Stimulated activated naive CD8-positive, alpha-beta T cell treated with anti-CD3 and anti-CD28 coated beads, Interleukin-15, Interleukin-2, amounts not matched to agents 100 ng/mL and 50 ng/mL, for 24 hours (primary cell): ENCODE data around the gene CILP2.
A peak's percentile ranks its signal among the peaks of the same experiment; 100 is the strongest.

Experiments
- H3K27ac Mint-ChIP-seq: one replicate; pipeline ENCODE4 v1.8.0; 2021; ENCODE audit warnings: mild to moderate bottlenecking, mixed read lengths
- H3K27me3 Mint-ChIP-seq: one replicate; pipeline ENCODE4 v1.8.0; 2021; ENCODE audit warnings: mixed read lengths
- H3K36me3 Mint-ChIP-seq: one replicate; pipeline ENCODE4 v1.8.0; 2021; ENCODE audit warnings: low read depth, mixed read lengths
- H3K4me1 Mint-ChIP-seq: one replicate; pipeline ENCODE4 v1.8.0; 2021; ENCODE audit warnings: low read depth, mixed read lengths
- H3K4me3 Mint-ChIP-seq: one replicate; pipeline ENCODE4 v1.8.0; 2021; ENCODE audit warnings: mild to moderate bottlenecking, mixed read lengths
- H3K9me3 Mint-ChIP-seq: one replicate; pipeline ENCODE4 v1.8.0; 2021; ENCODE audit warnings: mixed read lengths

Gene CILP2

DNA sequence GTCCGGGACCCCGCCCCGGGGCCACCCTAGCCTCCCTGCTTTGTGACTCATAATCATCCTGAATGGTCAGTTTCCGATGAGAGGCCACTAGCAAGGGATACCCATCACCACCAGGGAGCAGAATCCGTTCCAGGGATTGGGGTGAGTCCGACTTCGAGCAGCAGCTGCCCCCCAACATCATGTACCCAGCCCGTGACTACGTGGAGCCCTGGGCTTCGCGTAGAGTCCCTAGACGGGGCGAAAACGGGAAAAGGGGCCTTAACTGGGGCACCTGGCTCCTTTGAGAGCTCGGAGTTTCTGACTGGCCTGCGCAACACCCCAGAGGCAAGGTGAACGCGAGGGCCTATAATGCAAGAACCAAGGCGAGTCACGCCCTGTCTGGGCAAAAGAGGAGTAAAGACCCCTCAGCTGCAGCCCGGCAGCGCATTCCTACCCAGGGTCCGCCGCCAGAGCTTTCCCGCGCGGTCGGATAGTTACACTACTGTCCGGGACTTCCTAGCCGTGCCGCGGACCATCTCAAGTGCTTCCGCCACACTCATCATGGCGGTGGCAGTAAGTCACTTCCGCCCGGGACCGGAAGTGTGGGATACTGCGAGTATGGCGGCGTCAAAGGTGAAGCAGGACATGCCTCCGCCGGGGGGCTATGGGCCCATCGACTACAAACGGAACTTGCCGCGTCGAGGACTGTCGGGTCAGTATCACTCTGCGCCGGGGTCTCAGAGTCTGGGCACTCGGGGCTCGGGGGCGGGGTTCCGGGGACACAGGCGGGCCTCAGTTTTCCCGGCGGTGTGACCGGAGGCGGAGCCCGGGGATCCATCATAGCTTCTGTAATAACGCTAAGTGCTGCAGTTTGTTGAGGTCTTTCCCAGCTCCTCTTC lies 22.2 kb upstream of the CILP2 start, which contains the start of gene NDUFA13:
Gene NDUFA13, plus strand, starts transcription at position 584 of the 878 bp plus-strand sequence. Its CDS starts 14 bp downstream, at position 598.
- no peaks in the 10 kb centered on the region for H3K27me3 Mint-ChIP-seq
- H3K4me1 Mint-ChIP-seq: peaks cover 28% of the 10 kb centered on the region
- no peaks in the 10 kb centered on the region for H3K9me3 Mint-ChIP-seq
- H3K27ac Mint-ChIP-seq: peak within 1 kb of the TSS; percentile 90
- H3K36me3 Mint-ChIP-seq: peaks cover 19% of the 10 kb centered on the region
- peak within 1 kb of the TSS; percentile 96 for H3K4me3 Mint-ChIP-seq

DNA sequence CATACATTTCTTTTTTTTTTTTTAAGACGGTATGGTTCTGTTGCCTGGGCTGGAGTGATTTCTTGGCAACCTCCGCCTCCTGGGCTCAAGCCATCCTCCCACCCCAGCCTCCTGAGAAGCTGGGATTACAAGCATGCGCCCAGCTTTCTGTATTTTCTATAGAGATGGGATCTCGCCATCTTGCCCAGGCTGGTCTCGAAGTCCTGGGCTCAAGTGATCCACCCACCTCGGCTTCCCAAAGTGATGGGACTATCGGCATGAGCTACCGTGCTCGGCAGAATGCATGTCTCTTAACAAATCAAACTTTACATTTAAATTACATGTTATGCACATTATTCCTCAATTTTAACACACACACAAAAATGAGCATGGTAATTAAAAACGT lies 20.8 kb upstream of the CILP2 start:
- H3K36me3 Mint-ChIP-seq: peaks cover 22% of the 10 kb centered on the region
- peak overlapping the region; percentile 96 for H3K4me3 Mint-ChIP-seq
- H3K27ac Mint-ChIP-seq: peak overlapping the region; percentile 90
- H3K27me3 Mint-ChIP-seq: no peaks in the 10 kb centered on the region
- no peaks in the 10 kb centered on the region for H3K9me3 Mint-ChIP-seq
- H3K4me1 Mint-ChIP-seq: peaks cover 35% of the 10 kb centered on the region

DNA sequence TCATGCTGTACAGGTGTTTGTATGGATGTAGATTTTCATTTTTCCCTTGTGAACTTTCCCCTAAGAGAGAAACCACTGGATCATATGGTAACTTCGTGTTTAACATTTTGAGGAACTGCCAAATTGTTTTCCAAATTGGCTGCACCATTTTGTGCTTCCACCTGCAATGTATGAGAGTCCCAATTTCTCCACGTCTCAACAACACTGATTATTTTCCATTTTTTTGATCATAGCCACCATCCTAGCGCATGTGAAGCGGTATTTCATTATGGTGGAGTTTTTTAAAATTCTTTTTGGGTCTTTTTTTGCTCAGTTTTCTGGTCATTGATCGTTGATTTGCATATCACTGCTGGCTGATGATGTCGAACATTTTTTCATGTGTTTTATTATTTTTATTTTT lies 17.1 kb upstream of the CILP2 start:
- peaks cover 32% of the 10 kb centered on the region for H3K36me3 Mint-ChIP-seq
- peaks cover 40% of the 10 kb centered on the region for H3K4me1 Mint-ChIP-seq
- no peak overlapping the region for H3K4me3 Mint-ChIP-seq
- no peak overlapping the region for H3K27ac Mint-ChIP-seq
- no peaks in the 10 kb centered on the region for H3K9me3 Mint-ChIP-seq
- no peaks in the 10 kb centered on the region for H3K27me3 Mint-ChIP-seq

DNA sequence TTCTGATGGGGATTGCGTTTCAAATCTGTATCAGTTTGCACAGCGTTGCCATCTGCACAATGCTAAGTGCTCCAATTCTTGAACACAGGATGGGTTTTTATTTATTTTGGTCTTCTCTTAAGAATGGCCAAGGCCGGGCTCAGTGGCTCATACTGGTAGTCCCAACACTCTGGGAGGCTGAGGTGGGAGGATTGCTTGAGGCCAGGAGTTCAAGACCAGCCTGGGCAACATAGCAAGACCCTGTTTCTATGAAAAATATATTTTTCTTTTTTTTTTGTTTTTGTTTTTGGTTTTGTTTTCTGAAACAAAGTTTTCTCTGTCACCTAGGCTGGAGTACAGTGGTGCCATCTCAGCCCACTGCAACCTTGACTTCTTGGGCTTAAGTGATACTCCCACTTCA lies 14.9 kb upstream of the CILP2 start:
- H3K4me1 Mint-ChIP-seq: peaks cover 28% of the 10 kb centered on the region
- peaks cover 36% of the 10 kb centered on the region for H3K36me3 Mint-ChIP-seq
- no peaks in the 10 kb centered on the region for H3K9me3 Mint-ChIP-seq
- no peaks in the 10 kb centered on the region for H3K27me3 Mint-ChIP-seq
- H3K27ac Mint-ChIP-seq: no peak overlapping the region
- H3K4me3 Mint-ChIP-seq: no peak overlapping the region

DNA sequence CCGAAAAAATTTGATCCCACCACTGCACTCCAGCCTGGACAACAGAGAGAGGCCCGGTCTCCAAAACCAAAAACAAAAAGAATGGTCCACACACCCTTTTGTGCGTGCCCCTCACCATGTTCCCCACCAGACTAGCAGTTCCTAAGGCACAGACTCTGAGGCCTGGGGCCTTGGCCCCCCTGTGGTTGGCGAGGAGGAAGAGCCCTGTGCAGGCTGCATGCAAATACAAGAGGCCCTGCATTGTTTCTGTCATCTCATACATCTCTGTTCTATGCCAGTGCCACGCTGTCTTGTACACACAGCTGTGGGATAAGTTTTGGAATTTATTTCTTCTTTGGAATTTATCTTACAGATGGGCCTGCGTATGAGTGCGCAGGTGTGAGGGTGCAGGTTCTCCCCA lies 14.0 kb upstream of the CILP2 start:
- no peak overlapping the region for H3K27ac Mint-ChIP-seq
- H3K4me3 Mint-ChIP-seq: no peak overlapping the region
- H3K9me3 Mint-ChIP-seq: no peaks in the 10 kb centered on the region
- peaks cover 27% of the 10 kb centered on the region for H3K4me1 Mint-ChIP-seq
- H3K27me3 Mint-ChIP-seq: no peaks in the 10 kb centered on the region
- peaks cover 35% of the 10 kb centered on the region for H3K36me3 Mint-ChIP-seq

DNA sequence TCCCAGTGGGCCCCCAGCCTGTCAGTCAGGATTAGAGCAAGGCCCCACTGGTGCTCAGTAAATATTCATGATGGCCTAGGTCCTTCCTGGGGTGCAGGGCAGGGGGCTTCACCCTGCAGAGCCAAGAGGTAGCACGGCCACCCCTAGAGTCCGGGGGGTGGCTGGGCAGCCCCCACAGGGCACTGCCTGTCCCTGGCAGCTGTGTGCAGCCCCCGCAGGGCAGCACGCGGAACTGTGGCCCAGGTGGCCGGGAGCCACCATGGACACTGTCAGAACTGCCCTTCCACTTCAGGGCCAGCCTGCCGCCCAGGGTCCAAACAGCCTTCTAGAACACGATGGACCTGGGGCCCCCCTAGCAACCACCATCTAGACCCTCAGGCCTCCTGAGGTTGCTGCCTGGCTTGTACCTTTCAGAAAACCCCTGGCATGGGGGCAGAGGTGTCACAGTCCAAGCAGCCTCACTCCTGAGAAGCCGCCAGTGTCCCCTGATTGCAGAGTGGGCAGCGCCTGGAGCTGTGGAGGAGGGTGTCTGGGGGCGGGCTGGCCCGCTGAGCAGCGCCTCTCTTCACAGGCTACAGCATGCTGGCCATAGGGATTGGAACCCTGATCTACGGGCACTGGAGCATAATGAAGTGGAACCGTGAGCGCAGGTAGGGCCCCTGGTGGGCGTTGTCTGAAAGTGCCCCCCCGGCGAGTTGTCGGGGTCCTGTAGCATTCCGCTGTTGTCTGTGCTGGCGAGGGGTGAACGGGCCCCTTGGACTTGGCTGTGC lies 12.3 kb upstream of the CILP2 start:
- H3K36me3 Mint-ChIP-seq: peaks cover 18% of the 10 kb centered on the region
- no peaks in the 10 kb centered on the region for H3K27me3 Mint-ChIP-seq
- no peak overlapping the region for H3K27ac Mint-ChIP-seq
- no peak overlapping the region for H3K4me3 Mint-ChIP-seq
- H3K4me1 Mint-ChIP-seq: peaks cover 18% of the 10 kb centered on the region
- H3K9me3 Mint-ChIP-seq: no peaks in the 10 kb centered on the region

DNA sequence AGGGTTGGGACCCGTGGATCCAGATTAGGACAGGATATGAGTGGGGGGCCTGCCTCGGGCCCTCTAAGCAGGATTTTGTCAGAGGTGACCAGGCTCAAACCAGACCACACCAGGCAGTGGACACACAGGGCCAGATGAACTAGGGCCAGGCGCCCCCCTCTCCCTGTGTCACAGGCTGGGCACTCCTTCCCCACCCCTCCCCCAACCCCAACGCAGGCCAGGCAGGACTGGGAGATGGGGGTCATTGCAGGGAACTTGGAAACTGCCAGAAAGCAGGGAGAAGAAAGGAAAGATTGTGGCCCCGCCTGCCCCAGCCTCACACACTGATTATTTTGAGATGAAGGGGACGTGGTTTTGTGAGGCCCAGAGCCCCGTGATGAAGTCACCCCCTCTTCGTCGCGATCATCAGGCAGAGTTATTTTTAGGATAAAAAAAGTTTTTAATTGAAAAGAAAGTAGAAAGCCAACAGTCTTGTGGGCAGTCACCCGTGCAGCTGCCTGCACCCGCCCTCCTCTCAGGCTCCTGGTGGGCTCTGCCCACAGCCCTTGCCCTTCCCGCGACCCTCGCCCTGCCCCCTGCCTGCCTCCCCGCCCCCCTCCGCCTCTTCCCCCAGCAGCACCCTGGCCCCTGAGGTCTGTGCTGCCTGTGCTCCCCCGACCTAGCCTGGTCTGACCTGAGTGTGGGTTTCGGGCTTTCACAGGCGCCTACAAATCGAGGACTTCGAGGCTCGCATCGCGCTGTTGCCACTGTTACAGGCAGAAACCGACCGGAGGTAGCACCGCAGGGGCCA lies 11.3 kb upstream of the CILP2 start:
- H3K4me3 Mint-ChIP-seq: no peak overlapping the region
- H3K27me3 Mint-ChIP-seq: no peaks in the 10 kb centered on the region
- no peak overlapping the region for H3K27ac Mint-ChIP-seq
- peaks cover 17% of the 10 kb centered on the region for H3K36me3 Mint-ChIP-seq
- H3K9me3 Mint-ChIP-seq: no peaks in the 10 kb centered on the region
- peaks cover 13% of the 10 kb centered on the region for H3K4me1 Mint-ChIP-seq

DNA sequence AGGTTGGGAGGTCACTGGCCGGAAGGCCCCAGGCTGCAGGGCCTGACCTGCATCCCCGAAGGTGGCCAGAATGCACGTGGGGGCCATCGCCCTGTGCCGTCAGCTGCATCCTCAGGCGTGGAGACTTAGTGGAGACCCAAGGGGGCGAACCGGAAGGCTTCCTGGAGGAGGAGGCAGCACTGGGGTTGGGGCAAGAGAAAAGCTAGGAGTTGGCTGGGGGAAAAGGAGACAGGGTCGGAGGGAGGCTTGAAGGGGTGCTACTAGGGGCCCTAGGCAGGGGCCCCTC lies 10.8 kb upstream of the CILP2 start:
- Mint-ChIP-seq H3K27ac (no peak overlapping the region), H3K27me3 (no peaks in the 10 kb centered on the region), H3K36me3 (peaks cover 17% of the 10 kb centered on the region), H3K4me3 (no peak overlapping the region), H3K9me3 (no peaks in the 10 kb centered on the region), H3K4me1 (peaks cover 15% of the 10 kb centered on the region)

DNA sequence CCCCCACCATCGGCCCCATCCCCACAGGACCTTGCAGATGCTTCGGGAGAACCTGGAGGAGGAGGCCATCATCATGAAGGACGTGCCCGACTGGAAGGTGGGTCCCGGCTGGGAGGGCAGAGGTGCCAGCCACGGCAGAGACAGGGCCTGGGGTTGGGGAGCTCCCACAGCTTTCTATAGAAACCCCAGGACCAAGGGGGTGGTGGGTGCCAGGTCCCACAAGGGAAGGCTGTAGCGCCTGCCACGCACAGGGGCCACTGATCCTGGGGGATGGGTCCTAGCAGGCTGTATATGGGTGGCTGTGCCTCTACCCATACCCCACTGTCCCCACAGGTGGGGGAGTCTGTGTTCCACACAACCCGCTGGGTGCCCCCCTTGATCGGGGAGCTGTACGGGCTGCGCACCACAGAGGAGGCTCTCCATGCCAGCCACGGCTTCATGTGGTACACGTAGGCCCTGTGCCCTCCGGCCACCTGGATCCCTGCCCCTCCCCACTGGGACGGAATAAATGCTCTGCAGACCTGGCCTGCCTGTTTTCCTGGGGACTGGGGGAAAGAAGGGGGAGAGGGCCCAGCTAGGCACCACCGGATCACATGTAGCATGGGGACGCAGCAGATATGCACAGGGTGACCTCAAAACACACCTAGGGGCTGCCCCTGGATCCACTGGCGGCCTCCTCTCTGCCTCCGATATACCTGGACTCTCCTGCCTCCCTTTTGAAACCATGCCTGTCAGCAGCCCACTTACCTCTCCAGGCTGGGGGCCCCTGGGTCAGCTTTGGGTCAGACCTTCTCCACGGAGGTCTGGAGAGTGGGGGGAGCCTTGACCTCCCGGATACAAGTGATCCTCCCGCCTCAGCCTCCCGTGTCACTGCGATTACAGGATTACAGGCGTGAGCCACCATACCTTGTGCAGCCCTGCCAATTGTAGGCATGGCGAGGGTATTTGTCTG lies 10.1 kb upstream of the CILP2 start:
- Mint-ChIP-seq H3K27ac (no peak overlapping the region), H3K27me3 (no peaks in the 10 kb centered on the region), H3K4me3 (no peak overlapping the region), H3K36me3 (peaks cover 14% of the 10 kb centered on the region), H3K9me3 (no peaks in the 10 kb centered on the region), H3K4me1 (peaks cover 11% of the 10 kb centered on the region)

DNA sequence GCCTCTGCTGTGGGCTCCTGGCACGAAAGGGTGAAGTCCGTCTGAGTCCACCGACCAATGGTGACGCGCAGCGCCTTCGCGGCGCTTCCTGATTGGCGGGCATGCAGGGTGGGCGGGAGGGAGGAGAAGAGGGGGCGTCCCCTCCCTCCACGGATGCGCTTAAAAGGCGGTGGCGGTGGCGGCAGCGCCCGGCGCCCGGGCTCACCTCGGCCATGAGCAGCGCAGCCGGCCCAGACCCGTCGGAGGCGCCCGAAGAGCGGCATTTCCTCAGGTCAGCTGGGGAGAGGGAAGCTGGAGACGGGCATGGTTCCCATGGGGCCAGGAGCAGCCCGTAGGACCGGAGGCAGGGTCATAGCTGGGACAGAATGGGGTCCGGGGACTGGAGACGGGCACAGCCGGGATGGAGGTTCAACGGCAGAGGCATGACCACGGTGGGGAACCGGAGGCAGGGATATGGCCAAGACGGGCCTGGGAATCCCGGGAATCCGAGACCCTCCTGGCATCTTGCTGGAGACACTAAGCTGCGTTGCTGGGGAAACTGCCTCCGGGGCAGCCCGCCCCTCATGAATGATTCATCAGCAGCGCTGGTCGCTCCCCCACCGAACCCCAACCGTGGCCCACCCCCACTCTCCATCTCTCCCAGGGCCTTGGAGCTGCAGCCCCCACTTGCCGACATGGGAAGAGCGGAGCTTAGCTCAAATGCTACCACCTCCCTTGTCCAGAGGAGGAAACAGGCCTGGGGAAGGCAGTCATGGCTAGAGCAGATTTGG lies 9.2 kb upstream of the CILP2 start, which contains the start of gene YJEFN3:
Gene YJEFN3, plus strand, starts transcription at position 191 of the 770 bp plus-strand sequence. Its CDS starts 22 bp downstream, at position 213.
- H3K4me3 Mint-ChIP-seq: no peak within 1 kb of the TSS
- peaks cover 9% of the 10 kb centered on the region for H3K4me1 Mint-ChIP-seq
- H3K27me3 Mint-ChIP-seq: no peaks in the 10 kb centered on the region
- peaks cover 11% of the 10 kb centered on the region for H3K36me3 Mint-ChIP-seq
- no peak within 1 kb of the TSS for H3K27ac Mint-ChIP-seq
- H3K9me3 Mint-ChIP-seq: no peaks in the 10 kb centered on the region

DNA sequence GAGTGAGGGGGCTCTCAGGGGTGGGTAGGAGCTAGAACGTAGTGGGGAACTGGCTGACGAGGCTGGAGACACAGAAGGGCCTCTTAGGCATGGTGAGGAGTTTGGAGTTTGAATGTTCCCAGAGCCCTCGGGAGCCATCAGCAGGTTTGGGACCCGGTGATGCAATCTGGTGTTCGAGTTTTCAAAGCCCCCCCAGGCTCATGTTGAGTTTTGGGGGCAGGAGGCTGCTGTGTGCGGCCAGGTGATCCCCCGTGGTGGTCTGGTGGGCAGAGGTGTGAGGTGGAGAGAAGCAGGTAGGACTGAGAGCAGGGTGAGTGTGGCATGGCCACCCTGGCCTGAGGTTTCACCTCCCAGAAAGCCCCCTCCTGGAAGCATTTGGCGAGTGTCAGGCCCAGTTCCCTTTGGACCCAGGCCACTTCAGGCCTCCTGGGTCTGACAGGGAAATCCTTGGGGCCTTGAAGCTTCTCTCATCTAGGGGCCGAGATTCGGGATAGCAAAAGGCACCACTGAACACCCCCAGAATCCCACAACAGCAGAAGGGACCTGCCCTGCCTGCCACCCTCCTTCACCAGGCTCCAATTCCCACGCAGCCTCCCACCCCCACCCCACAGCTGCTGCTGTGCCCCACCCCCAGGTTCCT lies 8.2 kb upstream of the CILP2 start:
- peaks cover 9% of the 10 kb centered on the region for H3K4me1 Mint-ChIP-seq
- H3K4me3 Mint-ChIP-seq: no peak overlapping the region
- peaks cover 8% of the 10 kb centered on the region for H3K36me3 Mint-ChIP-seq
- no peak overlapping the region for H3K27ac Mint-ChIP-seq
- H3K27me3 Mint-ChIP-seq: no peaks in the 10 kb centered on the region
- no peaks in the 10 kb centered on the region for H3K9me3 Mint-ChIP-seq

DNA sequence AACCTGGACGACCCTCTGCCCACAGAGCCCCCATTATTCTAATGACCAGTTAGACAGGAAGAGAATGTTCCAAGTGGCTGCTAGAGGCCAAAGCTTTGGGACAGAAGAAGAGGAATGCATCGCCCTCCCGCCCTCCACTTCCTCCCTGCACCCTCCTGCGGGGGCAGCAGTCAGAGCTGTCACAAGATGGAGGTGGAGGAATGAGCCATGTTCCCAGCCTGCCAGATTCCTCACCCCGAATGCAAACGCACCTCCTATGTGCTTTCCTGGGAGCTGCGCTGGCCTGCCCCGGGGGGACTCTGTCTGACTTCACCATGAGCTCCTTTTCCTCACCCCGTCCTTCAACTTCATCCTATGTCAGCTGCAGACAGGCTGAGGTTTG lies 7.7 kb upstream of the CILP2 start:
- Mint-ChIP-seq H3K36me3 (peaks cover 8% of the 10 kb centered on the region), H3K9me3 (no peaks in the 10 kb centered on the region), H3K27me3 (no peaks in the 10 kb centered on the region), H3K4me3 (no peak overlapping the region), H3K4me1 (peaks cover 9% of the 10 kb centered on the region), H3K27ac (no peak overlapping the region)

DNA sequence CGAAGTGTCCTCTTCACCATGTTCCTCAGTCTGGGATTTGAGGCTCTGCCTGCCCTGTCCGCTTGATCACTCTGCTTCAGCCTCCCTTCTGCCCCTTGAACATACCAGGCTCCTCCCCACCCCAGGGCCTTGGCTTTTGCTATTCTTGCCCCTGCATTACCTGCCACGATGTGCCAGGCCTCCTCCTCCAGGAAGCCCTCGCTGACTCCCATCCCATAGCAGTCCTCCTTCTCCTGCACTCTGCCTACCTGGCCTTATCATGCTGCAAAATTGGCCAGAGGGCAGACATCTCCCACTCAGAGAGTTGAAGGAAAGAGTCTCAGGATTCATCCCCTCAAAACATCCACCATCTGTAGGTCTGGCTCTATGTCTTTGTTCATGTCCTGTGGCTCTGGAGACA lies 7.2 kb upstream of the CILP2 start:
- Mint-ChIP-seq H3K27ac (peak overlapping the region; percentile 76), H3K9me3 (no peaks in the 10 kb centered on the region), H3K36me3 (peaks cover 8% of the 10 kb centered on the region), H3K27me3 (no peaks in the 10 kb centered on the region), H3K4me1 (peaks cover 9% of the 10 kb centered on the region), H3K4me3 (no peak overlapping the region)
